CD14-positive monocyte (primary cell): Measurements from ENCODE around the gene KLHDC7B. TPM values are rescaled to one million over a fixed set of nuclear protein-coding genes. Genes with fewer than 3 reads are reported as not detected.

Experiments
- DNase-seq, 3 donors: peaks; one replicate each; pipeline ENCODE4 v3.0.0-alpha.2; 2011 to 2022
- H2AFZ ChIP-seq: 2 replicates; pipeline ENCODE4 v1.6.0; 2012; ENCODE audit warnings: mild to moderate bottlenecking, low read depth, low read length, inconsistent platforms; ENCODE audit not compliant: insufficient read depth, poor library complexity, severe bottlenecking
- H3K27ac ChIP-seq, 2 donors: 1 replicate in 1 of 2; 2 replicates in 1 of 2; pipeline ENCODE4 v1.5.1; 2012 to 2013; ENCODE audit warnings: low read length in 2 of 2, control low read depth in 1 of 2, inconsistent platforms in 1 of 2, low read depth in 1 of 2, mild to moderate bottlenecking in 1 of 2
- H3K27me3 ChIP-seq, 2 donors: one replicate each; pipeline versions ENCODE4 v1.6.0 to v1.6.1; 2011 to 2013; ENCODE audit warnings: low read length in 2 of 2; ENCODE audit not compliant: control insufficient read depth in 2 of 2, insufficient read depth in 2 of 2
- H3K36me3 ChIP-seq, 2 donors: replicated peaks in 1 of 2; 1 replicate in 1 of 2; 2 replicates in 1 of 2; pipeline versions ENCODE4 v1.5.1 to v1.6.1; 2012 to 2013; ENCODE audit warnings: low read length in 2 of 2, control low read depth in 1 of 2, inconsistent platforms in 1 of 2, mild to moderate bottlenecking in 1 of 2; ENCODE audit not compliant: insufficient read depth in 2 of 2, control insufficient read depth in 1 of 2
- H3K4me1 ChIP-seq, 2 donors: 1 replicate in 1 of 2; 2 replicates in 1 of 2; pipeline versions ENCODE4 v1.5.1 to v1.6.1; 2012 to 2013; ENCODE audit warnings: low read length in 2 of 2, control low read depth in 1 of 2, inconsistent platforms in 1 of 2, mild to moderate bottlenecking in 1 of 2, moderate library complexity in 1 of 2; ENCODE audit not compliant: insufficient read depth in 2 of 2, control insufficient read depth in 1 of 2
- H3K4me2 ChIP-seq: replicated peaks from 2 replicates; pipeline ENCODE3; 2012; ENCODE audit warnings: low read length, moderate library complexity, mild to moderate bottlenecking; ENCODE audit not compliant: poor library complexity, severe bottlenecking; ENCODE audit errors: extremely low read depth
- H3K4me3 ChIP-seq, 3 experiments: fragments of 200-600 bp in 1 of 3; sonication (generic) in 1 of 3; replicated peaks in 1 of 3; 1 replicate in 2 of 3; 2 replicates in 1 of 3; pipeline ENCODE4 v1.5.1; 2011 to 2013; ENCODE audit warnings: low read length in 3 of 3, mild to moderate bottlenecking in 3 of 3, control low read depth in 2 of 3, low read depth in 2 of 3, inconsistent platforms in 1 of 3, moderate library complexity in 1 of 3
- H3K79me2 ChIP-seq: 2 replicates; pipeline ENCODE4 v1.6.0; 2012; ENCODE audit warnings: mild to moderate bottlenecking, control low read depth, inconsistent platforms, low read length, moderate library complexity; ENCODE audit not compliant: insufficient read depth
- H3K9ac ChIP-seq: 2 replicates; pipeline ENCODE4 v1.6.0; 2017; ENCODE audit warnings: low read length, mild to moderate bottlenecking; ENCODE audit not compliant: insufficient read depth, poor library complexity, severe bottlenecking
- H3K9me3 ChIP-seq, 2 donors: replicated peaks in 1 of 2; 1 replicate in 1 of 2; 2 replicates in 1 of 2; pipeline versions ENCODE4 v1.5.1 to v1.6.1; 2012 to 2013; ENCODE audit warnings: low read length in 2 of 2, control low read depth in 1 of 2; ENCODE audit not compliant: control insufficient read depth in 1 of 2, insufficient read depth in 1 of 2
- H4K20me1 ChIP-seq: 2 replicates; pipeline ENCODE4 v1.6.0; 2012; ENCODE audit warnings: mild to moderate bottlenecking, low read length, control low read depth, moderate library complexity; ENCODE audit not compliant: insufficient read depth
- H3K27ac Mint-ChIP-seq, 7 donors: one replicate each; pipeline ENCODE4 v1.8.0; 2020; ENCODE audit warnings: mild to moderate bottlenecking in 7 of 7, mixed read lengths in 7 of 7, moderate library complexity in 6 of 7, inconsistent platforms in 2 of 7
- H3K27me3 Mint-ChIP-seq, 3 donors: one replicate each; pipeline ENCODE4 v1.8.0; 2021 to 2022; ENCODE audit warnings: low read depth in 3 of 3, mild to moderate bottlenecking in 3 of 3, mixed read lengths in 3 of 3, moderate library complexity in 3 of 3, inconsistent platforms in 1 of 3
- H3K36me3 Mint-ChIP-seq, 2 donors: one replicate each; pipeline ENCODE4 v1.8.0; 2020; ENCODE audit warnings: mixed read lengths in 2 of 2, inconsistent platforms in 1 of 2, mild to moderate bottlenecking in 1 of 2
- H3K4me1 Mint-ChIP-seq: one replicate; pipeline ENCODE4 v1.8.0; 2020; ENCODE audit warnings: mild to moderate bottlenecking, mixed read lengths
- H3K4me3 Mint-ChIP-seq, 2 donors: one replicate each; pipeline ENCODE4 v1.8.0; 2020; ENCODE audit warnings: mild to moderate bottlenecking in 2 of 2, mixed read lengths in 2 of 2, moderate library complexity in 1 of 2
- H3K9me3 Mint-ChIP-seq, 7 donors: one replicate each; pipeline ENCODE4 v1.8.0; 2020 to 2022; ENCODE audit warnings: mixed read lengths in 7 of 7, mild to moderate bottlenecking in 6 of 7, moderate library complexity in 6 of 7, inconsistent platforms in 2 of 7
- CTCF ChIP-seq: fragments of 200-600 bp; IDR thresholded peaks from one replicate; pipeline ENCODE4 v1.8.0; 2022; ENCODE audit warnings: antibody characterized with exemption, mild to moderate bottlenecking
- WGBS: methylation state at CpG from one replicate; pipeline ENCODE4 v1.1.5; 2013; ENCODE audit warnings: missing lambda C conversion rate; ENCODE audit not compliant: insufficient coverage; 5-methylcytosine and 5-hydroxymethylcytosine counted together
- intact Hi-C, 2 donors: fragments of 100-400 bp; cut with micrococcal nuclease; formaldehyde crosslinking; loops; one replicate each; pipeline versions ENCODE4 v1.15.0 to v1.15.1; 2023
- polyA plus RNA-seq, 3 donors: library from polyadenylated mRNA; depleted of rRNA in 1 of 3; unstranded in 2 of 3; stranded (reverse) in 1 of 3; fragments of 300-500 nt in 2 of 3; fragments of >200 nt in 1 of 3; fragmentation: Illumina TruSeq in 2 of 3; gene quantifications; 1 replicate in 2 of 3; 2 replicates in 1 of 3; pipeline ENCODE4 v1.2.3, GENCODE V29; 2012 to 2021

The KLHDC7B gene
- polyA plus RNA-seq, 3 donors, result 0.88 to 4.3 (median 1.4) TPM

- Histone ChIP-seq H3K9me3 (no peaks in the 10 kb centered on the region), H2AFZ (no peak overlapping the region), H3K27me3 (no peaks in the 10 kb centered on the region), H3K4me3 (no peak overlapping the region), H3K4me2 (no peak overlapping the region), H4K20me1 (no peaks in the 10 kb centered on the region), H3K9ac (no peak overlapping the region), H3K27ac (no peak overlapping the region), H3K4me1 (no peaks in the 10 kb centered on the region), H3K79me2 (no peaks in the 10 kb centered on the region), H3K36me3 (peaks cover 31 to 57% of the 10 kb centered on the region in 2 donors)
- no peak overlapping the region for H3K27ac Mint-ChIP-seq
- TF ChIP-seq CTCF, result no peak
- H3K4me1 Mint-ChIP-seq, result no peaks in the 10 kb centered on the region
- peaks cover 35 to 60% of the 10 kb centered on the region in 2 donors for H3K36me3 Mint-ChIP-seq
- no peaks in the 10 kb centered on the region for H3K9me3 Mint-ChIP-seq
- no peak overlapping the region for H3K4me3 Mint-ChIP-seq
- 94% methylated on average over 7 of the region's 8 CpGs for WGBS
- H3K27me3 Mint-ChIP-seq, result peaks cover 6 to 11% (median 11%) of the 10 kb centered on the region in 3 donors
- DNase-seq, result no peak
- intact Hi-C loops, result no loop called here
These were observed 23.4 kb downstream of the KLHDC7B start for GRCh38 chr22:50569041-50569459.

GRCh38 chr22:50569896-50570535 lies 24.3 kb downstream of the KLHDC7B start:
- no peak overlapping the region for H3K4me2 ChIP-seq

More at GRCh38 chr22:50569896-50570535, 24.3 kb downstream of the KLHDC7B start:
- H3K9ac ChIP-seq, result no peak overlapping the region
- Mint-ChIP-seq H3K27ac (no peak overlapping the region), H3K36me3 (peaks cover 36 to 65% of the 10 kb centered on the region in 2 donors), H3K9me3 (no peaks in the 10 kb centered on the region), H3K4me3 (no peak overlapping the region), H3K27me3 (peaks cover 0 to 5% (median 5%) of the 10 kb centered on the region in 3 donors), H3K4me1 (no peaks in the 10 kb centered on the region)
- H3K27me3 ChIP-seq, result no peaks in the 10 kb centered on the region
- H3K4me3 ChIP-seq, result no peak overlapping the region
- WGBS, result 93% methylated on average over 13 of the region's 13 CpGs
- H4K20me1 ChIP-seq, result no peaks in the 10 kb centered on the region
- H3K36me3 ChIP-seq, result peaks cover 31 to 57% of the 10 kb centered on the region in 2 donors
- H3K79me2 ChIP-seq, result no peaks in the 10 kb centered on the region
- H3K4me1 ChIP-seq, result no peaks in the 10 kb centered on the region
- peak in 1 of 3 donors; percentile 3 for DNase-seq
- no peaks in the 10 kb centered on the region for H3K9me3 ChIP-seq
- no peak overlapping the region for H3K27ac ChIP-seq
- TF ChIP-seq CTCF, result no peak
- no peak overlapping the region for H2AFZ ChIP-seq
- intact Hi-C loops, result no loop called here
